HG03575 (cell line): ENCODE measurements around the gene ANAPC7.
"Not testable (repeated sequence)": the region's sequence is repeated elsewhere in the genome, so short reads cannot be mapped to it uniquely, and the experiment has no call there.

Source experiments
- ATAC-seq: cut with Tn5 transposase; IDR thresholded peaks from one replicate; pipeline ENCODE4 v1.9.1; 2021; ENCODE audit not compliant: unreplicated experiment, insufficient number of reproducible peaks, low FRiP score; ENCODE audit errors: extremely low read depth

ANAPC7 gene, protein sequence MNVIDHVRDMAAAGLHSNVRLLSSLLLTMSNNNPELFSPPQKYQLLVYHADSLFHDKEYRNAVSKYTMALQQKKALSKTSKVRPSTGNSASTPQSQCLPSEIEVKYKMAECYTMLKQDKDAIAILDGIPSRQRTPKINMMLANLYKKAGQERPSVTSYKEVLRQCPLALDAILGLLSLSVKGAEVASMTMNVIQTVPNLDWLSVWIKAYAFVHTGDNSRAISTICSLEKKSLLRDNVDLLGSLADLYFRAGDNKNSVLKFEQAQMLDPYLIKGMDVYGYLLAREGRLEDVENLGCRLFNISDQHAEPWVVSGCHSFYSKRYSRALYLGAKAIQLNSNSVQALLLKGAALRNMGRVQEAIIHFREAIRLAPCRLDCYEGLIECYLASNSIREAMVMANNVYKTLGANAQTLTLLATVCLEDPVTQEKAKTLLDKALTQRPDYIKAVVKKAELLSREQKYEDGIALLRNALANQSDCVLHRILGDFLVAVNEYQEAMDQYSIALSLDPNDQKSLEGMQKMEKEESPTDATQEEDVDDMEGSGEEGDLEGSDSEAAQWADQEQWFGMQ

DNA sequence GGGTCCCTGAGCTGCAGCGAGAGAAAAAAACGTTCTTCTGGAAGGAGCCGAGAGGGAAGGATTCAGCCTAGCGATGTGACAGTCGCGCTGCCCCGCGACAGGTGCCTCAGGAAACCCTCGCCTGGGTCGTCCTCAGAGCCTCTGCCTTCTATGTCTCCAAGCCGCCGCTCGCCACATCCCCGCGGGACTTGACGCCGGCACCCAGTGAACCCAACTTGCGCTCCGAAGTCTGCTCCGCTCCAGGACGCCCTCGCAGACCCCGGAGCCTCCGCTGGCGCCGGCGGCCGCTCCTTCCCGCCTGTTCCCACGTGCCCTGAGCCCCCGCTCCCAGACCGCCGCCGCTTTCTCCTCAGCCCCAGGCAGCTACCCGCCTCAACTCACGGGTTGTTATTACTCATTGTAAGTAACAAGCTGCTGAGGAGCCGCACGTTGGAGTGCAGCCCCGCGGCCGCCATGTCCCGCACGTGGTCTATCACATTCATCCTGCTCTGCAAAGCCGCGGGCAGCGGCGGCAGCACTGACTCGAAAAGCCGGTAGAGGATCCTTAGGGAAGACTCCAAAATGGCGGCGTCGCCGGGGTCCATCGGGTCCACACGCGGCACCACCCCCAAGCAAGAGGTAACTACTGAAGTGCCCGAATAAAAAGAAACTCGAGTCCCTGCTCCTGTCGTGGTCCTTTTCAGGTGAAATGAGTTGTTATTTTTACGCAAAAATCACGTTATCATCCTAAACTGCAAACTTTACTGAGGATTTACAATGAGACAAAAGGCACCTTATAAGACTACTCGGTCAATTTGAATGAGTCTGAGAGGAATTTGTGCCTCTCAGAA lies at the start of gene ANAPC7:
ANAPC7 (minus strand) TSS at position 563 of the 830 bp plus-strand sequence; CDS start at position 482, 81 bp downstream.
- no peak for ATAC-seq

DNA sequence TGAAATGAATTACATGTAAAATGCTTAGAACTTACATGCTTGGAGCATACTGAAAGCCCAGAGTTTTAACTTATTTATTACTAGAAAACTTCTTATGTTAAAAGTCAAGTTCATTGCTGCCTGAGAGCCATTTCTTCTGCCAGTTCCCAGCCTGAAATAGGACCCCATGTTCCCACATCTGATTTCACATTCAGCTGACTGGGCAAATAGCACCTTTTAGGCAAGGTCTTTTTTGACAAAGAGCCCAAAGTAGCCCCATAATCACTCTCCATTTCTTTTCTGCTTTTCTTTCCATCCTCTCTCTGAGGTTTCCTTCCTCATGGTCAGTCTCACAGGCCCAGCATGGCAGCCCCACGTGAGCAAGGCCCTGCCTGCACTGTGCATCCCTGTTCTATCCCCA lies 47.8 kb upstream of the ANAPC7 start:
- ATAC-seq, result no peak

DNA sequence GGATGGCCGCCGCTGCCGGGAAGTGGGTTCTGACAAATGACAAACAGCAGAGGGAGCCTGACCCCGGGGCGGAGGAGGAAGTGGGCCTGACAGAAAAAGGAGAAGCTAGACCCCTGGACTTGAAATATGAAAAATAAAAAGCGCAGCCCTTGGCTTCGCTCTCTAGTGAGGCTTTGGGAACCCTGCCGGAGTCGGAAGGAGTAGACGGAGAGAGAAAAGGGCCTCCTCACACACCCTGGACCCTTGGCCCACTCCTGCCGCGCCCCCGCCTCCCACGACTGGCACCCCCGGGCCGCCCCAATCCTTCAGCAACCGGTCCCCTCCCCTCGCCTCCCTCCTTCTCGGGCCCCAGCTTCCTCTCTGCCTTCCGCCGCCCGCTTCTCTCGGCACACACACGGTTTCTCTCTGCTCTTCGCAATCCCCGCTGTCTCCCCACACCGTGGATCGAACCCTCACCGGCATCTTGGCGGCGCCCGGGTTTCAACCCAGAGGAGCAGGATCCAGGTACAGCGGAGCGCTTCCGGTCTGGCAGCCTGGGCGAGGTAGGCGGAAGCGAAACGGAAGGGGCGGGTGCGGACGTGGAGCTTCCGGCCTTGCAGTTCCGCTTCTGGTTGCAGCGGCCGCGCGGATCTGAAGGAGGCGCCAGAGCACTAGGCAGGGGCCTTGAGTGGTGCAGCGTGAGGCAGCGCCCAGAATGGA lies 46.4 kb upstream of the ANAPC7 start, which contains the start of gene ARPC3:
ARPC3 (minus strand) TSS at position 539 of the 699 bp plus-strand sequence; CDS start at position 462, 77 bp downstream.
- ATAC-seq, result peak; percentile 28

DNA sequence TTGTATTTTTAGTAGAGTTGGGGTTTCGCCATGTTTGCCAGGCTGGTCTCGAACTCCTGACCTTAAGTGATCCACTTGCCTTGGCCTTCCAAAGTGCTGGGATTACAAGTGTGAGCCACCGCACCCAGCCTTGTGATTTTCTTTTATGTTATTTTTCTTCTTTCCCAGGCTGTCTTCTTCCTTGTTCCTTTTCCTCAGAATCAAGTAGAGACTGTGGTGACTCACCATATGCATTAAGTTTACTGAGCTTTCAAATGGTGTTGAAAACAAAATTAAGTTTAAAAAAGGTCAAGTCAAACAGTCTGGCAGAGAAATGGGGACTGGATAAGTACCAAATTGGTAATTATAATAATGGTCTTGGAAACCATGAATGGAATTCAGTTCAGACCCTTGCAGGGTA lies 40.9 kb upstream of the ANAPC7 start:
- no peak for ATAC-seq

DNA sequence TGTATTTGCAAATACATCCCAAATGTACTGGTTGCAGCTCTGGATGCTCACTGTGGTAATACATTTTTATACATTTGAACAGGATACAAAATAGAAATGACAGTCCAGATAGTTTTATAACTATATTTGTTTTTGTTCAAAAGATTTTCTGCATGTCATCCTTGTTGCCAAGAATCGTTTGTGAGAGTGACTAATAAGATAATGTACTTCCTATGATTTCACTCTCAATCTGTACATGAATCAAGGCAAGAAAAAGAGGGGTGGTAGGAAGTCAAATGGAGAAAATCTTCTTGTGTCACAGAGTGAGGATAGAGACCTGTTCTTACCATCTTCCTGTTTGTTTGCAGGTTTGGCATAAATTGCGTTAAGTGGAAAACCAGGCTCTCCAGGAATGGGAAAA lies 32.7 kb upstream of the ANAPC7 start:
- no peak for ATAC-seq

DNA sequence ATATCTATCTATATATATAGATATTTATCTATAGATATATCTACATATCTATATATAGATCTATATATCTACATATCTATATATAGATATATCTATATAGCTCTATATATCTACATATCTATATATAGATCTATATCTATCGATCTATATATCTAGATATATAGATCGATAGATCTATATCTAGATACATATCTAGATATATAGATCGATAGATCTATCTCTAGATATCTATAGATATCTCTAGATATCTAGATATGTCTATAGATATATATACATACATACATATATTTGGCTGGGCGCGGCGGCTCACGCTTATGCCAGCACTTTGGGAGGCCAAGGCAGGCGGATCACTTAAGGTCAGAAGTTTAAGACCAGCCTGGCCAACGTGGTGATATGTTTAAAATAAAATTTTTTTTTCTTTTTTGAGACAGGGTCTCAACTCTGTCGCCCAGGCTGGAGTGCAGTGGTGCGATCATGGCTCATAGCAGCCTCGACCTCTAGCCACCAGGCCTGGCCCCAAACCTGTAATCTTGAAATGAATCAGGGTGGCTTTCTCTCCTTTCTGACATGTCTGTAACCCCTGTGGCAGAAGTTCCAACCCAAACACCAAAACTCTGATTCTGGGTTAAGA lies 28.6 kb upstream of the ANAPC7 start:
- ATAC-seq, result no peak

DNA sequence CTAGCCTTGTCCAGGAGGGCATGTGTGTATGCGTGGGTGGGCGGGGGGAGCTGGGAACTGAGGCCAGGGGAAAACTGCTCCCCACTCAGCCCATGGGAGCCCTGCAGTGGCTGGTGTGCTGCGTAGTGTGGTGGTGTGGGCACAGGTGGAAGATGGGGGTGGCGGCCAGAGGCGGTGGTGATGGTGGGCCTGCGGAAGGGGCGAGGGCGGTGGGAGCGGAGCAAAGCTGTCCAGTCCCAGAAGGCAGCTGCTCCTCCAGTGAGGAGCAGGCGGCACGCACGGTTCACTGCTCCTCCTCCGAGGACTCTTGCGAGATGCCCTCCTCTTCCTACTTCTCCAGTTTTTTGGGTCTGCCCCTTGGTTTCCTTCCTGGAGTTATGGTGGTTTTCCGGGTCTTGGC lies 26.2 kb upstream of the ANAPC7 start:
- not testable (repeated sequence) for ATAC-seq

DNA sequence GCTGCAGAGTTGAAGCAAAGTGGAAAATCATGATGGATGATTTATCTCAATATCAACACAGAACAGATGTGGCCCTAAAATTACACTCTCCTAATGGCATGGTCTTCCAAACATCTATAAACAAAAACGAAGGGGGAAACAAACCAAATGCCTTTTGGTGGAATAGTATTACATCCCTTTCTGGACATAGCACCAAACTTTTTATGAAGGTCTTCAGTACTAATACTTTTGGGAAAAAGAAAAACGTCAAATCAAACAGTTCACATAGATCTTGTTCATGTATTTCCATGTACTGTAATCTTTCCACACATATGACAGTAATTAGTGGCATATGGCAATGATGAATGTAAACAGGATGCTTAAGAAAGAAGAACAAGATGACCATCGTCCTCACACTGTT lies 22.9 kb upstream of the ANAPC7 start:
- no peak for ATAC-seq

DNA sequence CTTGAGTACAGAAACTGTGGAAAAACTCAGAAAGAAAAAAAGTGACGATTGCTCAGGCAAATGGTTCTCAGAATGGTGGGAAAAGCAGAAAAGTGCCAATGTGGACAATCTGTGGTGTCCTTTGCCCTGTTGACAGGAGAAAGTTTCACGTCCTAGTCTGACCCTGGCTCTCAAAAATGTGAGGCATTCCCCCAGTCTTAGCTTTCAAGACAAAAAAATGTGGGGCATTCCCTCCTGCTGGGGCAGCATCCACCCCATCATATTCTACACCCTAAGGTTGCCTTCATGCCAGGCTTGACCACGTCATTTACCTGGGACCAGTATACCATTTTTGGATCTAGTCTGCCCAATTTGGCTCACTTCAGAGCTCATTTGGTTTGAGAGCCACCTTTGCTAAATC lies 20.7 kb upstream of the ANAPC7 start:
- ATAC-seq, result no peak

DNA sequence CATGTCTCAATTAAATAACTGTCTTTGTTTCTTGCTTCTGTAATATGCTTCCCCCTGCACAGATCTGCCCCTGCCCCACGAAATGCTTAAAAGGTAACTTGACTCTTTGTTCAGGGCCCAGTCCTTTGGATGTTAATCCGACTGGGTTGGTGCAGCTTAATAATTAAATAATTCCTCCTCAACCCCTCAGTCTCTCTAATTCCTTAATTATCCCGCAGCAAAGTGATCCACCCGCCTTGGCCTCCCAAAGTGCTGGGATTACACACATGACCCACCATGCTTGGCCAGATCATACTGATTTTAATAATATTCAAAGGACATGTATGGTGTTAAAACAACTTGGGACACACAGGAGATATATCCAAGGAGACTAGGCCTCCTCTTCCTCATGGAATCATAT lies 18.2 kb upstream of the ANAPC7 start:
- ATAC-seq, result no peak

DNA sequence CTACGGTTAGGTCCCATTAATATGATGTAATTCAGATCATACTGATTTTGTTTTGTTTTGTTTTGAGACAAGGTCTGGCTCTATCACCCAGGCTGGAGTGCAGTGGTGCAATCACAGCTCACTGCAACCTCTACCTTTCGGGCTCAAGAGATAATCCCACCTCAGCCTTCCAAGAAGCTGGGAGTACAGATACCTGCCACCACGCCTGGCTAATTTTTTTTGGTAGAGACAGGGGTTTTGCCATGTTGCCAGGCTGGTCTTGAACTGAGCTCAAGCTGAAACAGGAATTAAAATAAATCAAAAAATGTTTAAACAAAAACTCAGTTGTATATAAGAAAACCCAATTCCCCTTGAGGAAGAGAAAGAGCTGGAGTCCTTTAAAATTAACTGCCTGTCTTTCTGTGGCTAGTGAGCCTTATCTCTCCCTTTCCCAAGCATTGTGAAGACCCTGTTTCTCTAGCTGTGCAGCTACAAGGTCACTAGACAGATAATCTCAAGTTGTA lies 17.7 kb upstream of the ANAPC7 start:
- ATAC-seq, result no peak

DNA sequence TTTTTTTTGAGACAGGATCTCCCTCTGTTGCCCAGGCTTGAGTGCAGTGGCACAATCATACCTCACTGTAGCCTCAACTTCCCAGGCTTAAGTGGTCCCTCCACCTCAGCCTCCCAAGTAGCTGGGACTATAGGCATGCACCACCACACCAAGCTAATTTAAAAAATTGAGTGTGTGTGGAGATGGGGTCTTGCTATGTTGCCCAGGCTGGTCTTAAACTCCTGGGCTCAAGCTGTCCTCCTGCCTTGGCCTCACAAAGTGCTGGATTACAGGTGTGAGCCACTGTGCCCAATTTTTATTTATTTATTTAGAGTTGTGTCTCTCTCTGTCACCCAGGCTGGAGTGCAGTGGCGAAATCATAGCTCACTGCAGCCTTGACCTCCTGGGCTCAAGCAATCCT lies 17.1 kb upstream of the ANAPC7 start:
- not testable (repeated sequence) for ATAC-seq

DNA sequence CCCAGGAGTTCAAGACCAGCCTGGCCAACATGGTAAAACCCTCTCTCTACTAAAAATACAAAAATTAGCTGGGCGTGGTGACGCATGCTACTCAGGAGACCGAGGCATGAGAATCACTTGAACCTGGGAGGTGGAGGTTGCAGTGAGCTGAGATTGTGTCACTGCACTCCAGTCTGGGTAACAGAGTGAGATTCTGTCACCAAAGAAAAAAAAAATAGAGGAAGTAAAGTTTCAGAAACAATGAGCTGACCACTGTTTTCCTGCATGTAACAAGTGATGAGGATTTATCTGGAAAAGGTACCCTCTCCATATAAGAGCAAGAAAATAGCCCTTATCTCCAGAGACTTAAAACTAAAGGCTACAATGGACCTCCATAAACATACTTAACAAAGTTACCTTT lies 13.6 kb upstream of the ANAPC7 start:
- not testable (repeated sequence) for ATAC-seq

DNA sequence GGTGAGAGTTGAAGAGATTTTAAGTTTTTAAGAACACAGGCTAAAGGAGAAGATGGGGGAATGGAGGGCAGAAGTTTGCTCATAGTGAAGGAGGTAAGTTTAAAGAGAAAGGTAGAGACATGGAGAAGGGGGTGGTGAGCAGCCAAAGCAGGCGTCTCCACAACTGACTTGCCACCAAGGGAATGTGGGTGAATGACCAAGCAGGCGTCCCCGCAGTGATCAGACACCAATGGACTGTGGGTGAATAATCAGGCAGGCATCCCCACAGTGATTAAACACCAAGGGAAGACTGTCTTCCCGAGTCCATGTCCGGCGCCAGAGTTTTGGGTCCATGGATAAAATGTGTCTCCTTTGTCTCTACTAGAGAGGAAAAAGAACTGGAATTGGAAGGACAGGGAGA lies 6.6 kb upstream of the ANAPC7 start:
- not testable (repeated sequence) for ATAC-seq

DNA sequence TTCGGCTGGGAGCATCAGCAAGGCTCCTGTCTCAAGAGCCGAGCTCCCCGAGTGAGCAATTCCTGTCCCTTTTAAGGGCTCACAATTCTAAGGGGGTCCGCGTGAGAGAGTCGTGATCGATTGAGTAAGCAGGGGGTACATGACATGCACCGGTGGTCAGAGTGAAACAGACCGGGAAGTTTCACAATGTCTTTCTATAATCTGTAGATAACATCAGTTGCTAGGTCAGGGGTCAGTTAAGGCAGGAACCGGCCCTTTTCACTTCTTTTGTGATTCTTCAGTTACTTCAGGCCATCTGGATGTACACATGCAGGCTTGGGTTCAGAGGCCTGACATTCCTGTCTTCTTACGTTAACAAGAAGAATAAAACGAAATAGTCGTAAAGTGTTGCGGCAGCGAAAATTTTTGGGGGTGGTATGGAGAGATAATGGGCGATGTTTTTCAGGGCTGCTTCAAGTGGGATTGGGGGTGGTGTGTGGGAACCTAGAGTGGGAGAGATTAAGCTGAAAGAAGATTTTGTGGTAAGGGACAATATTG lies 1.7 kb upstream of the ANAPC7 start:
- not testable (repeated sequence) for ATAC-seq

DNA sequence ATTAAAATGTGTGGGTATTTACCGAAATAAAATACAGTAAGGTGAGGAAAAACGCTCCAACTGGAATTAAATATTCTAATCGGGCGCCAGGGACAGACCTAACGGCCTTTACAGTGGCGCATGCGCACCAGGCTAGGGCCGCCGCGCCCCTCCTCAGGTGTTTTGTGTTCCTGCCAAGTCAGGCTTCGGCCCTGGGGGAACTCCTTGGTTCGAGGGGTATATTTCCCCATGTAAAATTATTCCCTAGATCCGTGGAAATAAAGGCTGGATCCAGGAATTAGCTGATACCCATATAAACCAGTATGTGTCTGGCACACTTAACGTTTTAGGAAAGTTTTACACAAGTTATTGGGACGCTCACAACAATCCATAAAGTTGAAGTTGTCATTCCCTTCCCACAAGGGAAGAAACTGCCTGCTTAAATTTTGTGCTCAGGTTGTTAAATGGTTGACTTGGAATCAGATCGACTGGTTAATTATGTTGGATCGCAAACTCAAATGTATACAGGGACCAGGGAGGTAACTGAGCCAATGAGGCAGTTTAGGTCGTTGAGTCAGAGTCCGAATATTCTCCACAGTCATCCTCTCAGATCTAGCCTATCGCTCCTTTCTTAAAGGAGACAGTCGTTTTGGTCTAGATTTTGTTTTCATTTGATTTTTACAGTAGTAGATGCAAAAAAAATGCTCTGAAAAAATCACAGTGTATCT lies 621 bp upstream of the ANAPC7 start:
- no peak for ATAC-seq

DNA sequence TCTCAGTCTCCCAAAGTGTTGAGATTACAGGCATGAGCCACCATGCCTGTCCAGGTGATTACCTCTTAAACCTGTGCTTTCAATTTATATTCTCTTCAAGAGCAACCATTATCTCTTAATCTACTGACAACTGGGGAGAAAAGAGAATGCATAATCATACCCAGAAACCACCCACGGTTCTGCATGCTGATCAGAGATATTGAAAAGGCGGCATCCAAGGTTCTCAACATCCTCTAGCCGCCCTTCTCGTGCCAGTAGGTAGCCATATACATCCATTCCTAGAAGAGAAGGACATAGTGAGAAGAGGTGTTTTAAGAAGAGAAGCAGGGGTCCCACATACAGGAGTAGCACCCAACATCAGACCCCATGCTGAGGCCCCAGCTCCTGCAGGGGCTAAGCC lies 20.8 kb downstream of the ANAPC7 start:
- ATAC-seq, result no peak

DNA sequence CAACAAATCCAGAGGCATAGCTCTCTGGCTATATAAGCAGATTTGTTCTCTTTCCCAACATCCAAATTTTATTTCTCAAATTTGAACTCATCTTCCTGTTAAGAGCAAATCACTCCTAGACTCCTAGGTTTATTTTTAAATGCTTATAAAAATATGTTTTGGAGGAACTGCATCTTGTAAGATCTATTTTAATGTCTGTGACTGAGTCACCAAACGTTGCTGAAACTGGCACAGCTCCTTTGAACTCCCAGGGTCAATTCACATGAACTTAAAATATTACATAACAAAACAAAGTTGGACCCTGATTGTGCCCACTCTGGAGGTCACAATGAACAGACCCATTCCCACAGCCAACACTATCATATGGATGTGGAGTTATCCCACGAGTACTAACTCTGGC lies 23.9 kb downstream of the ANAPC7 start:
- no peak for ATAC-seq
